Heart left ventricle (tissue), 16 donors: ENCODE data around the gene GAL3ST2. TPM values are rescaled to one million over a fixed set of nuclear protein-coding genes. Genes with fewer than 3 reads are reported as not detected.

Source experiments
- ATAC-seq, 4 donors: fragments of 200-7000 bp; cut with Tn5 transposase; one replicate each; pipeline ENCODE4 v1.9.1; 2020 to 2022; ENCODE audit warnings: moderate library complexity in 4 of 4, mild to moderate bottlenecking in 3 of 4, moderate number of reproducible peaks in 1 of 4
- DNase-seq, 5 donors: peaks; one replicate each; pipeline ENCODE4 v3.0.0-alpha.2; 2020
- H3K27ac ChIP-seq, 12 donors: fragments of 200-600 bp; sonication (generic) in 4 of 12; one replicate each; pipeline versions ENCODE4 v1.5.0 to v1.8.0; 2016 to 2022; ENCODE audit warnings: mild to moderate bottlenecking in 2 of 12
- H3K27me3 ChIP-seq, 9 donors: fragments of 200-600 bp; sonication (generic) in 2 of 9; one replicate each; pipeline versions ENCODE4 v1.5.1 to v1.8.0; 2016 to 2022; ENCODE audit warnings: mild to moderate bottlenecking in 3 of 9
- H3K36me3 ChIP-seq, 9 donors: fragments of 200-600 bp; sonication (generic) in 2 of 9; one replicate each; pipeline versions ENCODE4 v1.5.0 to v1.8.0; 2018 to 2022; ENCODE audit warnings: mild to moderate bottlenecking in 2 of 9
- H3K4me1 ChIP-seq, 12 donors: fragments of 200-600 bp; sonication (generic) in 4 of 12; one replicate each; pipeline versions ENCODE4 v1.5.0 to v1.8.0; 2016 to 2022; ENCODE audit warnings: mild to moderate bottlenecking in 3 of 12
- H3K4me3 ChIP-seq, 12 donors: fragments of 200-600 bp; sonication (generic) in 4 of 12; one replicate each; pipeline versions ENCODE4 v1.5.0 to v1.8.0; 2017 to 2022; ENCODE audit warnings: mild to moderate bottlenecking in 9 of 12, moderate library complexity in 4 of 12
- H3K9me3 ChIP-seq, 12 donors: fragments of 200-600 bp; sonication (generic) in 4 of 12; one replicate each; pipeline versions ENCODE4 v1.5.0 to v1.8.0; 2016 to 2022; ENCODE audit warnings: mild to moderate bottlenecking in 1 of 12
- CTCF ChIP-seq, 12 donors: fragments of 200-600 bp; sonication (generic) in 4 of 12; IDR thresholded peaks; one replicate each; pipeline versions ENCODE4 v1.5.0 to v1.8.0; 2018 to 2022; ENCODE audit warnings: antibody characterized with exemption in 12 of 12, mild to moderate bottlenecking in 5 of 12
- POLR2A ChIP-seq, 2 donors: fragments of 450-650 bp; IDR thresholded peaks; one replicate each; pipeline ENCODE4 v1.6.1; 2017; ENCODE audit warnings: antibody characterized with exemption in 2 of 2, mild to moderate bottlenecking in 2 of 2, moderate library complexity in 2 of 2
- WGBS, 4 donors: extraction: QIAGEN DNeasy Blood & Tissue Kit in 2 of 4; methylation state at CpG; one replicate each; pipeline versions ENCODE4 v1.1.5 to v1.1.7; 2013 to 2018; 5-methylcytosine and 5-hydroxymethylcytosine counted together
- intact Hi-C, 10 donors: fragments of 100-400 bp; cut with DNase I; formaldehyde crosslinking; loops; one replicate each; pipeline versions ENCODE4 v1.11.1 to v1.14.2; 2022
- polyA plus RNA-seq, 2 donors: library from polyadenylated mRNA; stranded (reverse); fragments of 200-250 nt; gene quantifications; one replicate each; pipeline ENCODE4 v1.2.3, GENCODE V29; 2013
- total RNA-seq, 9 donors: library from RNA; depleted of rRNA in 2 of 9; stranded (reverse); fragments of >200 nt in 2 of 9; fragmentation: NEBNext Ultra II Directional in 3 of 9; extraction: Animal tissue kit (Norgen Biotek cat#: 25700) in 3 of 9; gene quantifications; one replicate each; pipeline versions ENCODE4 v1.1.0 to v1.2.4, GENCODE V29; 2016 to 2023
- donor health status: ischemic (EF 13 %, LVEDD 7.1; RV severe dilation, severe dysfunction).
- donor health status: healthy with polysubstance abuse.
- donor health status: DM: no; HTN: yes; CAD: no.
- donor health status: DM: no; HTN: no; CAD: no.
- donor health status: ischemic (EF 25% LVEDD 6.9; RV normal size, moderate dysfunction).
- donor health status: ischemic (EF 25% LVEDD 5.7; RV mildly dilated, moderate dysfunction).
- donor health status: healthy.
- donor health status: DM: yes; HTN: yes; CAD: no.
- donor health status: ischemic (EF 35%, LVEDD 5.7; RV mildly dilated, moderate dysfunction).
- donor health status: nonischemic (EF 11% LVEDD 7.7; RV severe dilation, severe dysfunction).
- donor health status: DM: yes; HTN: yes; CAD: no.
- donor health status: PGD.
- donor health status: ischemic (EF 29% LVEDD 5.4; RV normal size, mild dysfunction).
- donor health status: nonischemic (EF 23%, LVEDD 6.1; RV moderate dilation, normal function).

GAL3ST2 gene
- total and polyA plus RNA-seq, 11 donors, result 0.21 to 1.7 TPM; not detected in 9

DNA sequence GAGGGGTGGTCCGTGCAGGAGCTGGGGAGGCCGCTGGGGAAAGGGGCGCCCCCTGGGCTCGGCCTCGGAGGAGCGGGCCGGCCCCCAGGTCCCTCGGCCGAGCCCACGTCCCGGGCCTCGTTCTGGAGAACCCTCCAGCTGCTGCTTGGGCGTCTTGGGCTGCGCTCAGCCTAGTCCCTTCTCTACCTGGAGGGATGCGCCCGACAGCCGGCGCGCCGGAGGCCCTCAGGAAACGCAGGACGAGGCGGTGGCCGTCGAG lies 42.5 kb upstream of the GAL3ST2 start:
- Histone ChIP-seq H3K27me3 (no peaks in the 10 kb centered on the region), H3K36me3 (peaks cover 0 to 5% (median 0%) of the 10 kb centered on the region in 9 donors), H3K4me3 (peak overlapping the region; percentile 9 to 100 (median 88)), H3K27ac (peak overlapping the region in 11 of 12 donors; percentile 39 to 96 (median 90)), H3K4me1 (peaks cover 0 to 21% (median 13%) of the 10 kb centered on the region in 12 donors), H3K9me3 (no peaks in the 10 kb centered on the region)
- no peak for DNase-seq
- intact Hi-C loops, result loop anchor here in 5 of 10 donors (5.0 to 10.0 kb wide), 6 partner anchors 128 to 882 kb away; partner anchors contain the start of gene STK25 (in 1 of the 5)
- WGBS, 4 donors, result 2 to 8% (median 3%) methylated on average over 7 to 25 of the region's 25 CpGs; no CpG with 5 or more reads in 1 of the 4 donors
- TF ChIP-seq CTCF (IDR thresholded peaks at IDR 0.05) (no peak), POLR2A (IDR thresholded peaks at IDR 0.05) (no peak)
- peak in 1 of 4 donors; percentile 12 for ATAC-seq

- H3K27ac ChIP-seq, result peak within 1 kb of the TSS; percentile 70 to 96 (median 90)
- intact Hi-C loops, result loop anchor here in 6 of 10 donors (5.0 to 10.0 kb wide), 6 partner anchors 128 to 882 kb away; partner anchors contain the start of gene STK25 (in 1 of the 6)
- peak in 1 of 2 donors; percentile 92 for TF ChIP-seq POLR2A (IDR thresholded peaks at IDR 0.05)
- no peak for TF ChIP-seq CTCF (IDR thresholded peaks at IDR 0.05)
- no peaks in the 10 kb centered on the region for H3K27me3 ChIP-seq
- ATAC-seq, result peak; percentile 81 to 96 (median 94)
- 0 to 1% (median 0%) methylated on average over 9 to 98 of the region's 98 CpGs for WGBS, 4 donors
- no peaks in the 10 kb centered on the region for H3K9me3 ChIP-seq
- DNase-seq, result peak; percentile 94 to 98 (median 94)
- peaks cover 0 to 20% (median 12%) of the 10 kb centered on the region in 12 donors for H3K4me1 ChIP-seq
- H3K4me3 ChIP-seq, result peak within 1 kb of the TSS; percentile 67 to 100 (median 94)
- H3K36me3 ChIP-seq, result peaks cover 0 to 7% (median 0%) of the 10 kb centered on the region in 9 donors
Measured at GRCh38 chr2:241734467-241735208, 42.0 kb upstream of the GAL3ST2 start, which contains the start of gene D2HGDH. Gene D2HGDH, plus strand, starts transcription at chr2:241734630. Its CDS starts 595 bp downstream, at chr2:241735225.

DNA sequence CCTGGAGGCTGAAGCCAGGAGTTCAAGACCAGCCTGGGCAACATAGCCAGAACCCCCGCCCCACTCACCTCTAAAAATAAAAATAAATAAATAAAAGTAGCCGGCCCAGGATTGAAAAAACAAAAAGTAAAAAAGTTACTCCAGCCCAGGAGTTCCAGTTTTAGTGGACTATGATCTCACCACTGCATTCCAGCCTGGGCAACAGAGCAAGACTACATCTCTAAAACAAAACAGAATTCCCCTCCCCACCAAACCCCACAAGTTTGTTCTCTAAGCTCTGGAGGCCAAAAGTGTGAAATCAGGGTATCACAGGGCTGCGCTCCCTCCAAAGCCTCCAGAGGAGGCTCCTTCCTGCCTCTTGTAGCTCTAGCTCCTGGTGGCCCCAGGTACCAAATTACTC lies 40.5 kb upstream of the GAL3ST2 start:
- Histone ChIP-seq H3K27ac (peak overlapping the region in 1 of 12 donors; percentile 91), H3K4me3 (peak overlapping the region in 3 of 12 donors; percentile 67 to 98 (median 78)), H3K9me3 (no peaks in the 10 kb centered on the region), H3K36me3 (peaks cover 0 to 7% (median 0%) of the 10 kb centered on the region in 9 donors), H3K4me1 (peaks cover 0 to 27% (median 12%) of the 10 kb centered on the region in 12 donors), H3K27me3 (no peaks in the 10 kb centered on the region)
- DNase-seq (no peak), ATAC-seq (no peak)
- no peak for TF ChIP-seq CTCF (IDR thresholded peaks at IDR 0.05)
- intact Hi-C loops, result loop anchor here in 3 of 10 donors (5.0 to 10.0 kb wide), 3 partner anchors 139 to 231 kb away; partner anchors contain the start of gene STK25 (in 1 of the 3)
- 87 to 92% (median 88%) methylated on average over 3 of the region's 3 CpGs for WGBS, 4 donors

DNA sequence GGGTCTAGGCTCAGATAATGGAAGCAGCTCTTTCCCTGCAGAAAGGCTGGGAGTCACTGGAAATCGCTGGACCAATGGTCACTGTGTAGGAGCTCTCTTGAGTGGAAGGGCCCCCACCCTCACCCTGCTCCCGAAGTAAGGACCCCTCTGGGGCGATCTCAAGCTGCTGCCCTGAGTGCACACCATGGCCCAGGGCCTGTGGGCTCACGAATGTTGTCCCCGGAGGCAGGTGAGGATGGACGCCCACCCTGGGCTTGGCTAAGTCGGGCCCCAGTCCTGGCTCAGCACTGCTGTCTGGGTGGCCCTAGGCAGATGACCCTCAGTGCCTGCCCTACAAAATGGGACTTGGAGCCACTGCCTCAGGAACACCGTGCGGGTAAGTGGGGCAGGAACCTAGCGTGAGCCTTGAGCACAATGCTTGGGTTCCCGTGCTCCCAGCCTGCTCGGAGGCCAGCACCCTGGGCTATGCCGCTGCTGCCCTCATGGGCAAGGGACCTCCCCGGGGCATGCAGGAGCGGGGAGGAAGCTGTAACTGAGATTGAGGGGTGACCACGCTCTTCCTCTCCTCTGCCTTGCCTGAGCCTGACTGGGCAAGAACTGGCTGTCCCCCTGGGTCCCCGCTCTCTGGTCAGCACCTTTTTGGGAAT lies 38.5 kb upstream of the GAL3ST2 start:
- Histone ChIP-seq H3K27ac (no peak overlapping the region), H3K9me3 (no peaks in the 10 kb centered on the region), H3K4me3 (no peak overlapping the region), H3K4me1 (peaks cover 0 to 26% (median 12%) of the 10 kb centered on the region in 12 donors), H3K36me3 (peaks cover 0 to 7% (median 0%) of the 10 kb centered on the region in 9 donors), H3K27me3 (no peaks in the 10 kb centered on the region)
- intact Hi-C loops, result loop anchor here in 3 of 10 donors (5.0 to 10.0 kb wide), 3 partner anchors 137 to 233 kb away; partner anchors contain the start of gene STK25 (in 1 of the 3)
- DNase-seq (no peak), ATAC-seq (no peak)
- no peak for TF ChIP-seq CTCF (IDR thresholded peaks at IDR 0.05)
- TF ChIP-seq POLR2A (IDR thresholded peaks at IDR 0.05), result no peak
- WGBS, 4 donors, result 92 to 96% (median 95%) methylated on average over 7 to 17 of the region's 17 CpGs
